Peyer's patch (tissue), 4 donors: ENCODE results near the gene COBL. TPM values are rescaled to one million over a fixed set of nuclear protein-coding genes. Genes with fewer than 3 reads are reported as not detected.

Experiments used
- DNase-seq, 3 donors: peaks; one replicate each; pipeline ENCODE4 v3.0.0-alpha.2; 2017 to 2019
- H3K27ac ChIP-seq, 4 donors: fragments of 200-600 bp; sonication (generic); one replicate each; pipeline ENCODE4 v1.5.1; 2016 to 2019
- H3K27me3 ChIP-seq, 2 donors: fragments of 200-600 bp; sonication (generic); one replicate each; pipeline ENCODE4 v1.5.1; 2019
- H3K36me3 ChIP-seq, 3 donors: fragments of 200-600 bp; sonication (generic); one replicate each; pipeline ENCODE4 v1.5.1; 2016 to 2019
- H3K4me1 ChIP-seq, 4 donors: fragments of 200-600 bp; sonication (generic); one replicate each; pipeline ENCODE4 v1.5.1; 2016 to 2019
- H3K4me3 ChIP-seq, 4 donors: fragments of 200-600 bp; sonication (generic); 1 replicate in 3 of 4; 2 replicates in 1 of 4; pipeline ENCODE4 v1.5.1; 2016 to 2019; ENCODE audit warnings: mild to moderate bottlenecking in 1 of 4
- H3K9me3 ChIP-seq, 4 donors: fragments of 200-600 bp; sonication (generic); one replicate each; pipeline ENCODE4 v1.5.1; 2016 to 2019; ENCODE audit warnings: mild to moderate bottlenecking in 1 of 4
- POLR2A ChIP-seq, 2 donors: fragments of 450-650 bp; IDR thresholded peaks; one replicate each; pipeline ENCODE4 v1.5.1; 2017; ENCODE audit warnings: antibody characterized with exemption in 2 of 2, mild to moderate bottlenecking in 2 of 2, moderate library complexity in 2 of 2
- total RNA-seq, 4 donors: library from RNA; depleted of rRNA; stranded (reverse); fragments of >200 nt; gene quantifications; one replicate each; pipeline ENCODE4 v1.1.0, GENCODE V29; 2016
- TF ChIP-seq, protein P1 (sequence below), 6 experiments: fragments of 450-650 bp in 4 of 6; fragments of 200-600 bp in 2 of 6; sonication (generic) in 1 of 6; IDR thresholded peaks; one replicate each; pipeline ENCODE4 v1.5.1; 2017 to 2019; ENCODE audit warnings: antibody characterized with exemption in 6 of 6, mild to moderate bottlenecking in 3 of 6, moderate library complexity in 1 of 6

Gene COBL
- total RNA-seq, 4 donors from 2014 or later: 25.6 to 129 (median 116) TPM

DNA sequence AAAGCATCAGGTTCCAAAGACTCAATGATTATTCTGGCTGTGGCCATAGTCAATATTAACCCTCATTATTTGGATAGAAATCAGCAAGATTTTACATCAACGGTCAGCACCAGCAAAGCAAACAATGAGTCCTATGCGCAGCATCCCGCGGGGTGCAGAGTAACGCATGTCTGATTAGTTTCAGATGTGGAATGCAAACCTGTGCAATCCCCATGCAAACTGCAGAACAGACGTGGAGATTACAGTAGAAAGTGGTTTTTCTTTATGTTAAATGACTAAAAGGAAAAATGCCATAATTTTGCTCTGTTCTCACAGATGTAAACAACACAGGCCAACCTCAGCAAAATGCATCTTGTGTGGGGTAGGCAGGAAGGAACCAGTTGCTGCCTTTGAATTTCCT, 275.8 kb downstream of the COBL start:
- H3K27me3 ChIP-seq: no peaks in the 10 kb centered on the region
- no peaks in the 10 kb centered on the region for H3K4me1 ChIP-seq
- no peak for TF ChIP-seq POLR2A (IDR thresholded peaks at IDR 0.05)
- DNase-seq: no peak
- H3K27ac ChIP-seq: no peak overlapping the region
- H3K4me3 ChIP-seq: no peak overlapping the region
- H3K9me3 ChIP-seq: no peaks in the 10 kb centered on the region
- no peaks in the 10 kb centered on the region for H3K36me3 ChIP-seq

DNA sequence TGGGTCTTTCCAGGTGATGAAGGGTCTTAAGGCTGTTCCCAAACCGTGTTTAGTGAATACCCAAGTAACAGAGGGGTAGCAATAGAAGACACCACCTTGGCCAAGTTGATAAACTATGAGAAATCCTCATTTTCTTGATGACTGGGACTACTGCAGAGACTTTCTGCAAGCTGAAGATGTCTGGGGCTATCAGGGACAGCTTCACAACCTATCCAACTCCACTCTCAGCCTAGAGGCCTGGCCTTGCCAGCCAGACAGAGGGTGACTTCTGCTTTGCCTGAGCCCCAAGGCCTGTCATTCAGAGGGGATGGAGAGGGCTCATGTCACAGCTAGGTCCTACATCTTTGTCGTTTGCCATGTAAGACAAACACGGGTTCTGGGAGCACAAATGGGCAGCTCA, 278.0 kb downstream of the COBL start:
- Histone ChIP-seq H3K27ac (no peak overlapping the region), H3K36me3 (no peaks in the 10 kb centered on the region), H3K4me3 (no peak overlapping the region), H3K4me1 (peaks cover 0 to 4% (median 0%) of the 10 kb centered on the region in 4 donors), H3K27me3 (no peaks in the 10 kb centered on the region), H3K9me3 (no peaks in the 10 kb centered on the region)
- DNase-seq: no peak
- TF ChIP-seq POLR2A (IDR thresholded peaks at IDR 0.05): no peak

DNA sequence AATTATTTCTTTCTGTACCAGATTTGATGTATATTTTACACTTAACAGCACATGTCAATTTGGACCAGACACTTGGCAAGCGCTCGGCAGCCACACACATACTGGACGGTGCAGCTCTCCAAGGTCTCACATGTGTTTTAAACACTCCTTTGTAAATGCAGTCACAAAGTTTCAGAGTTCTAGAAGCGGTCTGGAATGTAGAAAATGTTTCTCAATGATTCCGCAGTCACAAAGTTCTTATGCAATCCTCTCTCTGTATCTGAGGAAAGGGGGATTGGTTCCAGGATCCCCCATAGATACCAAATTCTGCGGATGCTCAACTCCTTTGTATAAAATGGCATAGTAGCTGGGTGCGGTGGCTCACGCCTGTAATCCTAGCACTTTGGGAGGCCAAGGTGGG, 280.9 kb downstream of the COBL start:
- DNase-seq: no peak
- H3K4me1 ChIP-seq: peaks cover 0 to 4% (median 0%) of the 10 kb centered on the region in 4 donors
- no peak for TF ChIP-seq POLR2A (IDR thresholded peaks at IDR 0.05)
- TF ChIP-seq, protein P1, sequence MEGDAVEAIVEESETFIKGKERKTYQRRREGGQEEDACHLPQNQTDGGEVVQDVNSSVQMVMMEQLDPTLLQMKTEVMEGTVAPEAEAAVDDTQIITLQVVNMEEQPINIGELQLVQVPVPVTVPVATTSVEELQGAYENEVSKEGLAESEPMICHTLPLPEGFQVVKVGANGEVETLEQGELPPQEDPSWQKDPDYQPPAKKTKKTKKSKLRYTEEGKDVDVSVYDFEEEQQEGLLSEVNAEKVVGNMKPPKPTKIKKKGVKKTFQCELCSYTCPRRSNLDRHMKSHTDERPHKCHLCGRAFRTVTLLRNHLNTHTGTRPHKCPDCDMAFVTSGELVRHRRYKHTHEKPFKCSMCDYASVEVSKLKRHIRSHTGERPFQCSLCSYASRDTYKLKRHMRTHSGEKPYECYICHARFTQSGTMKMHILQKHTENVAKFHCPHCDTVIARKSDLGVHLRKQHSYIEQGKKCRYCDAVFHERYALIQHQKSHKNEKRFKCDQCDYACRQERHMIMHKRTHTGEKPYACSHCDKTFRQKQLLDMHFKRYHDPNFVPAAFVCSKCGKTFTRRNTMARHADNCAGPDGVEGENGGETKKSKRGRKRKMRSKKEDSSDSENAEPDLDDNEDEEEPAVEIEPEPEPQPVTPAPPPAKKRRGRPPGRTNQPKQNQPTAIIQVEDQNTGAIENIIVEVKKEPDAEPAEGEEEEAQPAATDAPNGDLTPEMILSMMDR (IDR thresholded peaks at IDR 0.05): no peak

DNA sequence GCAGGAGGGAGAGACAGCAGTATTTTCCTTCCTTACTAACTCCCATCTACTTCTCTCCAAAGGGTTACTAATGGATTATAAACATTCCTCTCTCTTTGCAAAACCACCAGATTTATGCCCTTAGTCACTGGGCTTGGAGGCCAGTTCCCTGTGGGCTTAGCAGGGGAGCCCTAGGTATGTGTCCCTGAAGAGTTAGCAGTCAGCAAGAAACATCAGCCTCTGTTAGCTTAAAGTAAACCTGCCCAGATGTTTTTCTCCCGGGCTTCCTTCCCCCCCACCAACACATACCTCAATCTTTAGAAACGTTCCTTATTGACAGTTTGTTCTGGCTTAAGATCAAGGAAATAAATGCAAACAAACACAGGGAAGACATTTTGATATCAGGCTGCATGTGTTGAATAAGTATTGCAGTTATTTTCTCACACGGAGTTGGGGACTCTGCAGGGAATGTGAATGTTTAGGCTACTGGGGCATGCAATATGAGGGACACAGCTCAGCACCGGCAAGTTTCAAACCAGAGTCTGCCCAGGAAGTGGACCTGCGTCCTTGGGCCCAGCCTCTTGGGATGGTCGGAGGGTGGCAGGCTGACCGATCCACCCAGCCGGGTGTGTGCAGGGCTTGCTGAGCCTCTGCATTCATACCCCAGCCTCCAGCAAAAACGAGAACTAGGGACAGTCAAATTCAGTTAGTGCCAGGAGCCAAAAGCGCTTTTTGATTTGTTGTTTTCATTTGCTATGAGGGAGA, 281.9 kb downstream of the COBL start:
- no peaks in the 10 kb centered on the region for H3K27me3 ChIP-seq
- DNase-seq: no peak

More for the DNA sequence above, 280.9 kb downstream of the COBL start:
- Histone ChIP-seq H3K4me3 (no peak overlapping the region), H3K9me3 (no peaks in the 10 kb centered on the region), H3K27ac (no peak overlapping the region), H3K36me3 (no peaks in the 10 kb centered on the region), H3K27me3 (no peaks in the 10 kb centered on the region)

DNA sequence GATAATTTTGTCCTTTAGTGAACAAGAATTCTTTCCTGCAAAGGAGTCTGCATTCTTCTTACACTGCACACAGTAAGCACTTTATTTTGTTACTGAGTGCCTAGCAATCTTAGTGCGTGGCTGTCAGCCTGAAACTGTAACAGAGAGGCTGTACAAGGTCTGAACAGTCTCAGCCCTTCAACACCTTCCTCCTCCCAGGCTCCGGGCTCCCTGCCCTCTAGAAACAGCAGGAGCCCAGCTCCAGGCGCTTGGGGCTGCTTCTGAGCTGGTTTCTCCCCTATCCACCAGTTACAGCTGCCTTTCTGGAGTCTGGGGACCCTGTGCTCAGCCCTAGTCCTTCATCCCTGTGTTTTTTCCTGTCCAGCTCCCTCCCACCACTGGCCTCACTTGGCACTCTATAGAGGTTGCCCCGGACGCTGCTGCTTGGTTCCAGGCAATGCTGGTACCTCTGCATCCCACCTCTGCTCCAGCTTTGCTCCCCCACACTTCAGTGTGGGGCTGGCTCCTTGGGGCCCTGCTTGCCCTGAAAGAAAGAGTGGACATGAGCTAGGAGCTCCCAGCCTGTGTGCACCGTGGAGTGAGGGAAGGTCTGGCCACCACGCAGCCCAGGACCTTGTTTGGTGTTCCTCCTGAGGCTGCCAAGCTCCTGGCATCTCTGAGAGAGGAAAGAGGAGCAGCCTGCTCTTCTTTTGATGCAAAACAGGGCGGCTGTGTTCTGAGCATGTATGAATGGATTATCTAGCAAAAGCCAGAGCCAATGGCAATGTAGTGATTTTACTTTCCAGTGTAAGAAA, 282.7 kb downstream of the COBL start:
- H3K36me3 ChIP-seq: peaks cover 0 to 6% (median 0%) of the 10 kb centered on the region in 3 donors
- TF ChIP-seq, protein P1 (IDR thresholded peaks at IDR 0.05): no peak
- no peak for TF ChIP-seq POLR2A (IDR thresholded peaks at IDR 0.05)
- peaks cover 0 to 4% (median 0%) of the 10 kb centered on the region in 4 donors for H3K4me1 ChIP-seq
- H3K27ac ChIP-seq: no peak overlapping the region
- DNase-seq: no peak
- no peaks in the 10 kb centered on the region for H3K27me3 ChIP-seq
- no peak overlapping the region for H3K4me3 ChIP-seq
- H3K9me3 ChIP-seq: no peaks in the 10 kb centered on the region

More for the DNA sequence above, 281.9 kb downstream of the COBL start:
- Histone ChIP-seq H3K27ac (no peak overlapping the region), H3K4me3 (no peak overlapping the region), H3K4me1 (peaks cover 0 to 4% (median 0%) of the 10 kb centered on the region in 4 donors), H3K9me3 (no peaks in the 10 kb centered on the region), H3K36me3 (no peaks in the 10 kb centered on the region)
- TF ChIP-seq POLR2A (IDR thresholded peaks at IDR 0.05): no peak
- TF ChIP-seq, protein P1 (IDR thresholded peaks at IDR 0.05): no peak

DNA sequence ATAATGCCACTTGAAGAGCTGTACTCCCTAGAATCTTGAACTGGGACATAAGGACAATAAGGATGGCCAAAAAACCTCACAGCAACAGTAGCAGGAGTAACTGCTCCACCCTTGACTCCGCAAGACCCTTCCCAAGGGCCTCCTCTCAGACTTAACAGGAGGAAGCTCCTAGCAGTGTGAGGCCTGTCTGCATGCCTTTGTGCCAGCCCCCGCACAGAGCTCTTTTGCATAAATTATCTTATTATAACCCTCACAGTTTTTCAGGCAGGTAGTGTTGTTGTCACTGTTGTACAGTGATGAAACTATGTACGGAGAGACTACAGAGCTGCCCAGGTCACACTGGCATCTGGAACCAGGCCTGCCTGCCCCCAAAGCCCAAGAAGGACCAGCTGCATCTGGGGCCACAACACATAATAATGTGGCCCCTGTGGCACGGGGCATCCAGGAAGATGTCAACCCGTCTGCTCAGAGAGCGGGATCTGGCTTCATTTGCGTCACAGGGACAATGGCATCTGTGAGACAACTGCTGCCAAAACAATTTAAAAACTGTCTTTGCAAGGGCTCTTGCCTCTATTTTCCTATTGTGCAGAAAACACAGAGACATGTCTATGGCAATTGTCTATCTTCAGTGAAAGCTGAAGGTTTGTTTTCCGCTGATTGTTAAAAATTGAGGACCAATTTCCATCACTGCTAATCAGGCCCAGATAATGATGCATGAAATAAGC, 284.7 kb downstream of the COBL start:
- peak in 1 of 3 donors; percentile 31 for DNase-seq
- H3K4me1 ChIP-seq: peaks cover 0 to 4% (median 0%) of the 10 kb centered on the region in 4 donors
- no peak overlapping the region for H3K27ac ChIP-seq
- no peaks in the 10 kb centered on the region for H3K9me3 ChIP-seq
- H3K36me3 ChIP-seq: peaks cover 0 to 26% (median 0%) of the 10 kb centered on the region in 3 donors
- no peaks in the 10 kb centered on the region for H3K27me3 ChIP-seq
- no peak overlapping the region for H3K4me3 ChIP-seq
- TF ChIP-seq POLR2A (IDR thresholded peaks at IDR 0.05): no peak
- TF ChIP-seq, protein P1 (IDR thresholded peaks at IDR 0.05): no peak
